NT2/D1 (cell line): ENCODE measurements around the gene RAB31.

Experiments used
- DNase-seq: peaks from one replicate; pipeline ENCODE4 v3.0.0-alpha.2; 2011; ENCODE audit warnings: low read depth, low spot score
- H3K27me3 ChIP-seq: 2 replicates; pipeline ENCODE4 v1.6.0; 2011; ENCODE audit warnings: mild to moderate bottlenecking; ENCODE audit not compliant: insufficient read length, insufficient read depth
- H3K36me3 ChIP-seq: 2 replicates; pipeline ENCODE4 v1.6.1; 2011; ENCODE audit warnings: mild to moderate bottlenecking, low read length, mixed read lengths; ENCODE audit not compliant: insufficient read depth, insufficient read length
- H3K4me1 ChIP-seq: 2 replicates; pipeline ENCODE4 v1.5.1; 2011; ENCODE audit not compliant: insufficient read depth, insufficient read length
- H3K4me3 ChIP-seq: 2 replicates; pipeline ENCODE4 v1.5.1; 2011; ENCODE audit warnings: low read depth; ENCODE audit not compliant: insufficient read length
- H3K9ac ChIP-seq: 2 replicates; pipeline ENCODE4 v1.6.0; 2011; ENCODE audit warnings: low read depth; ENCODE audit not compliant: insufficient read length
- H3K9me3 ChIP-seq: 2 replicates; pipeline ENCODE4 v1.5.1; 2011; ENCODE audit warnings: mild to moderate bottlenecking, low read length; ENCODE audit not compliant: insufficient read depth
- SUZ12 ChIP-seq: IDR thresholded peaks from 2 replicates; pipeline ENCODE4 v1.6.1; 2011; ENCODE audit not compliant: insufficient read length, insufficient read depth; ENCODE audit errors: extremely low read depth
- YY1 ChIP-seq: IDR thresholded peaks from 2 replicates; pipeline ENCODE4 v1.6.1; 2011; ENCODE audit not compliant: insufficient read length, insufficient read depth
- ZNF274 ChIP-seq: IDR thresholded peaks from 2 replicates; pipeline ENCODE4 v1.6.1; 2011; ENCODE audit warnings: mild to moderate bottlenecking, low read depth, low read length

RAB31 gene

DNA sequence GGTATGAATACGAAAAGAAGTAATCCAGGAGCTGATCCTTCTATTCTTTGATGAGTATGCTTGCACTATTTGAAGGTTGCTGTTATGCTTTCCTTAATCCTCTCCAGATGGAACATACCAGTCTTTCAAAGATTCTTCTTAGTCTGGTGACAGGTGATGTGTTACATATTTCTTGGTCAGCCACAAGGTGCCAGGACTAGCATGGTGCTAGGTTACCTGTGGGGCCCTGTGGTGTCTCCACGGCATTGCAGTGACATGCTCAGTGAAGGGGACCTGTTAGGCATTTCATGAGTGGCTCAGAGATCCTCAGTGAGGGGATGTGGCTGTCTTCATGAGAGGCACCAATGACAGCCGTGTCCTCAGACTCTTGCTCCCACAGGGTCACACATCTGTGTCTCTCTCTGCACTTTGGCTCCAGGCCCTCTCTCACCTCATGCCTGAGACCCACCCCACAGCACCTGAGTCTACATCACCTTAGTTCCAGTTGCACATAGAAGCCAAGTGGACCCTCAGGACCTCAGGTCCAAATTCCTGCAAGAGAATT lies 13.1 kb upstream of the RAB31 start:
- Histone ChIP-seq H3K9ac (no peak overlapping the region), H3K9me3 (no peaks in the 10 kb centered on the region), H3K4me1 (no peaks in the 10 kb centered on the region), H3K36me3 (no peaks in the 10 kb centered on the region), H3K4me3 (no peak overlapping the region), H3K27me3 (no peaks in the 10 kb centered on the region)
- no peak for DNase-seq
- TF ChIP-seq YY1 = no peak
- TF ChIP-seq SUZ12 = no peak
- no peak for TF ChIP-seq ZNF274

- DNase-seq = no peak
- Histone ChIP-seq H3K9me3 (no peaks in the 10 kb centered on the region), H3K4me1 (no peaks in the 10 kb centered on the region), H3K9ac (no peak overlapping the region), H3K27me3 (no peaks in the 10 kb centered on the region), H3K4me3 (no peak overlapping the region), H3K36me3 (no peaks in the 10 kb centered on the region)
- TF ChIP-seq SUZ12 (no peak), YY1 (no peak), ZNF274 (no peak)
Measured at GRCh38 chr18:9695605-9696004, 12.5 kb upstream of the RAB31 start.

- no peak for TF ChIP-seq SUZ12
- TF ChIP-seq YY1 = no peak
- no peak for TF ChIP-seq ZNF274
Measured at GRCh38 chr18:9696112-9696511, 12.0 kb upstream of the RAB31 start.

GRCh38 chr18:9696701-9697100 lies 11.4 kb upstream of the RAB31 start:
- Histone ChIP-seq H3K9ac (no peak overlapping the region), H3K27me3 (no peaks in the 10 kb centered on the region), H3K4me1 (no peaks in the 10 kb centered on the region), H3K36me3 (no peaks in the 10 kb centered on the region), H3K4me3 (no peak overlapping the region), H3K9me3 (no peaks in the 10 kb centered on the region)
- TF ChIP-seq ZNF274 (no peak), YY1 (no peak), SUZ12 (no peak)
- no peak for DNase-seq

More at GRCh38 chr18:9696112-9696511, 12.0 kb upstream of the RAB31 start:
- Histone ChIP-seq H3K9ac (no peak overlapping the region), H3K9me3 (no peaks in the 10 kb centered on the region), H3K36me3 (no peaks in the 10 kb centered on the region), H3K4me3 (no peak overlapping the region), H3K4me1 (no peaks in the 10 kb centered on the region), H3K27me3 (no peaks in the 10 kb centered on the region)
- no peak for DNase-seq

GRCh38 chr18:9697121-9697520 lies 11.0 kb upstream of the RAB31 start:
- Histone ChIP-seq H3K9me3 (no peaks in the 10 kb centered on the region), H3K4me3 (no peak overlapping the region), H3K4me1 (no peaks in the 10 kb centered on the region), H3K27me3 (no peaks in the 10 kb centered on the region), H3K9ac (no peak overlapping the region), H3K36me3 (no peaks in the 10 kb centered on the region)
- DNase-seq = no peak
- TF ChIP-seq SUZ12 (no peak), YY1 (no peak), ZNF274 (no peak)

- Histone ChIP-seq H3K27me3 (no peaks in the 10 kb centered on the region), H3K9ac (no peak overlapping the region), H3K9me3 (no peaks in the 10 kb centered on the region), H3K36me3 (no peaks in the 10 kb centered on the region), H3K4me3 (no peak overlapping the region), H3K4me1 (no peaks in the 10 kb centered on the region)
- TF ChIP-seq SUZ12 (no peak), YY1 (no peak), ZNF274 (no peak)
- DNase-seq = no peak
Measured at GRCh38 chr18:9698497-9698896, 9.6 kb upstream of the RAB31 start.

DNA sequence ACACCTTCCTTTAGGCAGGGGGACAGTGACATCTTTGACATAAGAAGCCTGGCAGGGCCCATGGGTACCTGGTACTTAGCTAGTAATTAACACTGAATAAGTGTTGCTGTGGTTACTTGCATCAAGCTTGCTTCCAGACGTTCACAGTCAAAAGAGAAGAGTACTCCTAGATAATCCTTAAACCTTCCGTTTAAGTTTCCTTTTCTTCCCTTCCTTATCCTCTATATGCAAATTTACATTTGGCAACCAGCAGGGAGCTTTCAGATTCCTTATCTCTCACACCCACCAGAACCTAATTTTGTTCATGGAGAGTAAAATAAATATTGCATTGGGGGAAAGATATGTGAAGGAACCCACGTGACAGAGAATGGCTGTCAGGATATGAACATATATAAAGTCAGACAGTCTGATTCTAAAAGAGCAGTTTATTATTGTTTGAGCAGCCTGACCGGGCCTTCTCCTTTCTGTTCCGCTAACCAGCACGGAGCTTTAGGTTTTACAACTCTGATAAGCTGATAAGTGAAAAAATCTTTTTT lies 7.8 kb upstream of the RAB31 start:
- H3K9ac ChIP-seq = no peak overlapping the region
- no peaks in the 10 kb centered on the region for H3K4me1 ChIP-seq
- no peak for DNase-seq

More for the DNA sequence above, 7.8 kb upstream of the RAB31 start:
- Histone ChIP-seq H3K4me3 (no peak overlapping the region), H3K36me3 (no peaks in the 10 kb centered on the region), H3K9me3 (no peaks in the 10 kb centered on the region), H3K27me3 (no peaks in the 10 kb centered on the region)
- no peak for TF ChIP-seq ZNF274
- TF ChIP-seq YY1 = no peak
- no peak for TF ChIP-seq SUZ12
